Activated CD4-positive, alpha-beta memory T cell treated with anti-CD3 and anti-CD28 coated beads for 36 hours (primary cell): ENCODE measurements around the gene FGA. TPM values are rescaled to one million over a fixed set of nuclear protein-coding genes. Genes with fewer than 3 reads are reported as not detected.

Experiments used
- CTCF ChIA-PET: fragments of 350-600 bp; sonication (Branson Sonifier 250); formaldehyde crosslinking; loops from one replicate; lab custom pipeline; 2021; ENCODE audit warnings: antibody characterized with exemption, inconsistent platforms; lab: Charles Lee
- POLR2A ChIA-PET: fragments of 350-600 bp; sonication (Branson Sonifier 250); formaldehyde crosslinking; loops from one replicate; lab custom pipeline; 2021; ENCODE audit warnings: antibody characterized with exemption; lab: Charles Lee
- DNase-seq: peaks from one replicate; pipeline ENCODE4 v3.0.0-alpha.2; 2020
- H3K27ac Mint-ChIP-seq: one replicate; pipeline ENCODE4 v1.8.0; 2021; ENCODE audit warnings: mixed read lengths
- H3K27me3 Mint-ChIP-seq: one replicate; pipeline ENCODE4 v1.8.0; 2021; ENCODE audit warnings: mixed read lengths
- H3K36me3 Mint-ChIP-seq: one replicate; pipeline ENCODE4 v1.8.0; 2021; ENCODE audit warnings: mixed read lengths
- H3K4me1 Mint-ChIP-seq: one replicate; pipeline ENCODE4 v1.8.0; 2021; ENCODE audit warnings: low read depth, mixed read lengths
- H3K4me3 Mint-ChIP-seq: one replicate; pipeline ENCODE4 v1.8.0; 2021; ENCODE audit warnings: mild to moderate bottlenecking, mixed read lengths
- H3K9me3 Mint-ChIP-seq: one replicate; pipeline ENCODE4 v1.8.0; 2021; ENCODE audit warnings: mixed read lengths
- intact Hi-C: fragments of 100-400 bp; cut with micrococcal nuclease; formaldehyde crosslinking; loops from one replicate; pipeline ENCODE4 v1.15.1; 2023
- total RNA-seq, 2 experiments: library from RNA; stranded (reverse); gene quantifications; one replicate each; pipeline ENCODE4 v1.2.3, GENCODE V29; 2021

The FGA gene
- not detected for total RNA-seq

DNA sequence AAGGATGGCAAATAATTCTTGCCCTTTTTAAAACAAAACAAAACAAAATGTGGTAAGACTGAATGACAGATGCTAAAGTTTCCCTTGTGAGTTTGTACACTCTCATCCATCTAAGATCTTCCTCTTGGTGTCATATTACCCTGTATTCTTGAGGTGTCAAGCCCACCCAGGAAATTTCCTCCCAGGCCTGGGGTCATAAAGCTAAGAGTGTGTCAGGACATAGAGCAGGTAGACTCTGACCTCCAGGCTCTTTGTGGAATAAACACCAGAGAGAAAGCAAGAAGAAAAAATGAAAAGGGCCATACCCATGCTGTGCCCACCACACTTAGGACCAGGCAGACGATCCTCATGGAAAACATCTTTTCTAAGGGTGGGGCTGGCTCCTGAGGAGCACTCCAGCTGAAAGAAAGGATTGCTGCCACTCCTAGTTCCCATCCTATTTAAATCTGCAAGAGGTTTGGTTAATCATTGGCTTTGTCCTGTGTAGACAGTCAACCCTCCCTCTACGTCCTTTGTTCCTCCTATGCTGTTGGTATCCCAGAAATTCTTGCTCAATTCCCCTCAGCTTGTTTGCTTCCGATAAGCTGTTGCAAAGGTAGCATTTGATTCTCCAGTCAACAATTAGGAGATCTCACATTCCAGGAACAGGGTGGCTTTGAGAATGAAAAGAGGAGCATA, at the start of gene FGA:
Gene FGA (minus strand): TSS at position 414 of the 678 bp plus-strand sequence. CDS start 55 bp downstream, at position 359.
- ChIA-PET POLR2A (no interaction called here), CTCF (no interaction called here)
- intact Hi-C loops, result no loop called here
- no peak for DNase-seq
- Mint-ChIP-seq H3K27me3 (peaks cover 12% of the 10 kb centered on the region), H3K27ac (no peak within 1 kb of the TSS), H3K36me3 (no peaks in the 10 kb centered on the region), H3K9me3 (no peaks in the 10 kb centered on the region), H3K4me1 (no peaks in the 10 kb centered on the region), H3K4me3 (no peak within 1 kb of the TSS)

- Mint-ChIP-seq H3K27ac (no peak overlapping the region), H3K27me3 (peaks cover 24% of the 10 kb centered on the region), H3K4me1 (no peaks in the 10 kb centered on the region), H3K36me3 (no peaks in the 10 kb centered on the region), H3K4me3 (no peak overlapping the region), H3K9me3 (no peaks in the 10 kb centered on the region)
- ChIA-PET CTCF (interaction anchor here (1.1 to 1.5 kb wide), 3 partner anchors 9 to 173 kb away, joined by 3 to 5 read pairs (median 5); no protein-coding TSS in a partner anchor), POLR2A (no interaction called here)
- DNase-seq, result no peak
- intact Hi-C loops, result no loop called here
These were observed 43.5 kb upstream of the FGA start for GRCh38 chr4:154634058-154634457.

DNA sequence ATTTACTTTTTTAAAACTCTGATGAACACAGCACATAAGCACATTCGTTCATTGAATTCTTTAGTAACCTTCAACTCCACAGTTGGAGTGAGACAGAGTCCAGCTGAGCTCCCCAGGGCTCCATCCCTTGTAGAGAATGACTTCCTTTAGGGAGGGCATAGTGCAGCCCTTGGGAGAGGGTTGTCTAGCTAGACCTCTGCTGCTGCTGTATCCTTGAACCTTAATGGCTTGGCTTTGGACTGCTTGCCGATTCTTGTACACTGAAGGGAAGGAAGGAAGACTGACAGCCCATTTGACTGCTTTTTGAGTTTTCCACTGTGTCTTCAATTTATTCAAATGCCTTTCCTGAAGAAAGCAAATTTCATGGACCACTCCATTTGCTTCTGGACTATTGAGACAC, 41.3 kb upstream of the FGA start:
- no peak for DNase-seq
- intact Hi-C loops, result no loop called here
- CTCF ChIA-PET, result no interaction called here
- POLR2A ChIA-PET, result no interaction called here
- Mint-ChIP-seq H3K4me1 (no peaks in the 10 kb centered on the region), H3K27ac (no peak overlapping the region), H3K9me3 (no peaks in the 10 kb centered on the region), H3K36me3 (no peaks in the 10 kb centered on the region), H3K27me3 (peaks cover 24% of the 10 kb centered on the region), H3K4me3 (no peak overlapping the region)

GRCh38 chr4:154630324-154630723, 39.8 kb upstream of the FGA start:
- Mint-ChIP-seq H3K4me1 (no peaks in the 10 kb centered on the region), H3K4me3 (no peak overlapping the region), H3K27me3 (peaks cover 25% of the 10 kb centered on the region), H3K9me3 (no peaks in the 10 kb centered on the region), H3K27ac (no peak overlapping the region), H3K36me3 (no peaks in the 10 kb centered on the region)
- POLR2A ChIA-PET, result no interaction called here
- DNase-seq, result no peak
- CTCF ChIA-PET, result interaction anchor here (1.0 kb wide), 1 partner anchor 71 kb away, joined by 3 read pairs; no protein-coding TSS in a partner anchor
- intact Hi-C loops, result no loop called here

DNA sequence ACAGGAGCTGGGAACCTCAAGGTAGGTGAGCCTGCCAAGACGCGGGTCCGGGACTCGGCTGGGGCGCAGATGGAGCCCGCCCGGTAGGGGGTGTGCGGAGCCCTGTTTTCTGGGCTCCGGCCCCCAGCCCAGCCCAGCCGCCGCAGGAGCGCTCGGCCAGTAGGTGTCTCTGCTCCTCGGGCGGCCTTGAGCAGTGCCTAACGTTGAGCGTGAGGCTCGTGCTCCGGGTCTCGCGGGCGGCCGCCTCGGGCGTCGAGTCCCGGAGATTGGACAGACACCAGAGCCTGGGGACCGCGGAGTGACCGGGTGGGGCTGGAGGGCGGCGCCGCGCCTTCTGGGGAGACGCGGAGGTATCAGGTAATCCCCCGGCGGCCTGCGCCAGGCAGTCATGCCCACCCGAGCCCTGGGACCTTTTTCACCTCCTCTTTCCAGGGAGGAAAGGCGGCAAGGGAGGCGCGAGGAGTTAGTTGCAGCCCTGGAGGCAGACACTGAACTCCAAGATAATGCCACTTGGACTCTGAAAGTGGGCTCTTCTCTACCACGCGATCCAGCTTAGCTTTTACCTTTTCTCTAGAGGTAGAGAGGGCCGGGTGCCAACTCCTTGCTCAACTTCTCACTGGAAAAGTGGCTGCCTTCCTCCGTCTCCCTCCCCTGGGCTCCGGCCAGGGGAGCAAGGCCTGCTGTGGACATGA, 36.4 kb upstream of the FGA start:
- POLR2A ChIA-PET, result no interaction called here
- CTCF ChIA-PET, result interaction anchor here (1.0 to 10.9 kb wide), 3 partner anchors 9 to 74 kb away, joined by 3 to 222 read pairs (median 4); partner anchors contain the start of gene PLRG1
- no peaks in the 10 kb centered on the region for H3K4me1 Mint-ChIP-seq
- intact Hi-C loops, result loop anchor here (10.0 kb wide), 2 partner anchors 748 to 842 kb away; partner anchors contain the start of genes MAP9 and SFRP2
- no peaks in the 10 kb centered on the region for H3K36me3 Mint-ChIP-seq
- DNase-seq, result peak; percentile 68
- no peaks in the 10 kb centered on the region for H3K9me3 Mint-ChIP-seq
- H3K4me3 Mint-ChIP-seq, result no peak overlapping the region
- peaks cover 15% of the 10 kb centered on the region for H3K27me3 Mint-ChIP-seq
- no peak overlapping the region for H3K27ac Mint-ChIP-seq

- no peaks in the 10 kb centered on the region for H3K9me3 Mint-ChIP-seq
These were observed 35.4 kb upstream of the FGA start for GRCh38 chr4:154625971-154626370.

DNA sequence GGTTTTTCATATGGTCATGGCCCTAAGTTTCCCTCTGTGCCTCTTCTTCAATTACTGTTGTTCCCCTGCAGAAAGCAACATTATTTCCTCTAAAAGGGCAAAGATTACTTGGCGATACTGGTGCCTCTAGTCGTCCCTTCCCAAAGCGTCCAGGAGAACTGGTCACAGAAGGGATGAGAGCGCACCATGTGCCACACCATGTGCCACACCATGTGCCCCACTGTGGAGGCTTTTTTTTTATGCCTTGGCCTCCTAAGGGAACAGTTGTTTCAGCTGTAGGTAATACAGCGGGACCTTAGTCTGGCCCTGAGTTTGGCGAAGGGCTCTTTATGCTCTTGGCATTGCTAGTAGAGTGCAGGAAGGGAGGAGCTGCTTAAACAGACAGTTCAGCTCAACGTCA, 33.5 kb upstream of the FGA start:
- Mint-ChIP-seq H3K36me3 (no peaks in the 10 kb centered on the region), H3K27me3 (peaks cover 4% of the 10 kb centered on the region), H3K27ac (no peak overlapping the region), H3K9me3 (no peaks in the 10 kb centered on the region), H3K4me3 (no peak overlapping the region), H3K4me1 (no peaks in the 10 kb centered on the region)
- no peak for DNase-seq
- intact Hi-C loops, result loop anchor here (10.0 kb wide), 2 partner anchors 751 to 839 kb away; partner anchors contain the start of genes MAP9 and SFRP2
- POLR2A ChIA-PET, result no interaction called here
- CTCF ChIA-PET, result interaction anchor here (1.1 to 10.9 kb wide), 5 partner anchors 9 to 71 kb away, joined by 5 to 222 read pairs (median 5); partner anchors contain the start of genes FGB and PLRG1

More at GRCh38 chr4:154625971-154626370, 35.4 kb upstream of the FGA start:
- H3K27me3 Mint-ChIP-seq, result peaks cover 12% of the 10 kb centered on the region
- no peak overlapping the region for H3K27ac Mint-ChIP-seq
- no peaks in the 10 kb centered on the region for H3K4me1 Mint-ChIP-seq
- ChIA-PET CTCF (interaction anchor here (1.0 to 10.9 kb wide), 5 partner anchors 8 to 73 kb away, joined by 3 to 222 read pairs (median 5); partner anchors contain the start of genes FGB and PLRG1), POLR2A (no interaction called here)
- no peak for DNase-seq
- H3K4me3 Mint-ChIP-seq, result no peak overlapping the region
- no peaks in the 10 kb centered on the region for H3K36me3 Mint-ChIP-seq
- intact Hi-C loops, result loop anchor here (10.0 kb wide), 2 partner anchors 749 to 841 kb away; partner anchors contain the start of genes MAP9 and SFRP2

- H3K9me3 Mint-ChIP-seq, result no peaks in the 10 kb centered on the region
- no peak overlapping the region for H3K4me3 Mint-ChIP-seq
- H3K4me1 Mint-ChIP-seq, result no peaks in the 10 kb centered on the region
- peaks cover 4% of the 10 kb centered on the region for H3K27me3 Mint-ChIP-seq
- no peak overlapping the region for H3K27ac Mint-ChIP-seq
- no peaks in the 10 kb centered on the region for H3K36me3 Mint-ChIP-seq
- CTCF ChIA-PET, result interaction anchor here (1.1 to 10.9 kb wide), 5 partner anchors 10 to 75 kb away, joined by 4 to 222 read pairs (median 5); partner anchors contain the start of genes FGB and PLRG1
- POLR2A ChIA-PET, result no interaction called here
- intact Hi-C loops, result loop anchor here (10.0 kb wide), 2 partner anchors 751 to 839 kb away; partner anchors contain the start of genes MAP9 and SFRP2
- DNase-seq, result no peak
These were observed 32.9 kb upstream of the FGA start for GRCh38 chr4:154623436-154623835.

DNA sequence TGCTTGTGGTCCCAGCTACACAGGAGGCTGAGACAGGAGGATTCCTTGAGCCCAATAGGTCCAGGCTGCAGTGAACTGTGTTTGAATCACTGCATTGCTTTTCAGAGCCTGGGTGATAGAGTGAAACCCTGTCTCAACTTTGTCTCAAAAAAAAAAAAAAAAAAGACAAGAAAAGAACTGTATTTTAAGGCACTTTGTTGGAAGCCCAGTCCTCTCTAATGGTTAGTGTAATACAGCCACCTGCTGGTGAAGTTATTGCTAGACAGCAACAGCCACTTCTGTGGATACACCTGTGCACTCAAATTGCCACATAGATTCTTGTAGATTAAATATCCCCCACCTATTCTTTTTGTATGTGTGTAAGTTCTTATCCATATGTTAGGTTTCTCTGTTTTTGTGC, 32.1 kb upstream of the FGA start:
- POLR2A ChIA-PET, result no interaction called here
- H3K9me3 Mint-ChIP-seq, result no peaks in the 10 kb centered on the region
- intact Hi-C loops, result loop anchor here (1.0 to 10.0 kb wide), 4 partner anchors 63 to 838 kb away; partner anchors contain the start of genes MAP9 and SFRP2
- H3K4me3 Mint-ChIP-seq, result no peak overlapping the region
- no peaks in the 10 kb centered on the region for H3K36me3 Mint-ChIP-seq
- H3K27me3 Mint-ChIP-seq, result peaks cover 4% of the 10 kb centered on the region
- CTCF ChIA-PET, result interaction anchor here (0.6 to 10.9 kb wide), 9 partner anchors 9 to 824 kb away, joined by 3 to 222 read pairs (median 4); partner anchors contain the start of genes FGB, FGG and PLRG1
- H3K4me1 Mint-ChIP-seq, result no peaks in the 10 kb centered on the region
- DNase-seq, result no peak
- no peak overlapping the region for H3K27ac Mint-ChIP-seq

DNA sequence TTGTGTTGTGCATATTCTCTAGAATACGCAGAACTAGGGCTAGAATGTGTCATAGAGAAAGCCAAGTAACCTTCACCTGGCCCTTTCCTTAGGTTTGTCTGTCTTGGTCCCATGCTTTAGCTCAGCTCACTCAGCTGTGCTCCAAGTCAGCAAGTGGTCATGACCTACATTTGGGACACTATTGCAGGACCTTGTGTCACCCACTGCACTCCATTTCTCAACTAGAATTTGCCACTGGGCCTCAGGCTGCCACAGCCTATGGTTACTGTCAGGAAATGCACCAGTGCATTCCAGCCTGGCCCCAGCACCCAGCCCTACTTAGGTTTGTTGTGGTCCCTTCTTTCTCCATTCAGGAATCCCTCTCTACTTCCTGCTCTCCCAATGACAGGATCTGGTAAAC, 29.6 kb upstream of the FGA start:
- ChIA-PET POLR2A (no interaction called here), CTCF (interaction anchor here (10.1 to 10.9 kb wide), 2 partner anchors 60 to 67 kb away, joined by 98 to 222 read pairs; partner anchors contain the start of genes FGB and PLRG1)
- intact Hi-C loops, result loop anchor here (10.0 kb wide), 2 partner anchors 755 to 835 kb away; partner anchors contain the start of genes MAP9 and SFRP2
- no peaks in the 10 kb centered on the region for H3K27me3 Mint-ChIP-seq
- no peak overlapping the region for H3K4me3 Mint-ChIP-seq
- H3K4me1 Mint-ChIP-seq, result peaks cover 8% of the 10 kb centered on the region
- no peak overlapping the region for H3K27ac Mint-ChIP-seq
- H3K9me3 Mint-ChIP-seq, result no peaks in the 10 kb centered on the region
- no peaks in the 10 kb centered on the region for H3K36me3 Mint-ChIP-seq
- DNase-seq, result no peak

GRCh38 chr4:154618708-154619315, 28.3 kb upstream of the FGA start:
- Mint-ChIP-seq H3K27me3 (no peaks in the 10 kb centered on the region), H3K4me3 (no peak overlapping the region), H3K4me1 (peaks cover 8% of the 10 kb centered on the region), H3K9me3 (no peaks in the 10 kb centered on the region), H3K36me3 (no peaks in the 10 kb centered on the region), H3K27ac (no peak overlapping the region)
- ChIA-PET POLR2A (no interaction called here), CTCF (interaction anchor here (0.6 to 10.9 kb wide), 5 partner anchors 24 to 98 kb away, joined by 3 to 222 read pairs (median 6); partner anchors contain the start of genes FGB and PLRG1)
- intact Hi-C loops, result loop anchor here (1.0 to 5.0 kb wide), 2 partner anchors 67 to 287 kb away; no protein-coding TSS in a partner anchor
- DNase-seq, result peak; percentile 68
